ENCODE data around the gene VAV2. TPM values are rescaled to one million over a fixed set of nuclear protein-coding genes. Genes with fewer than 3 reads are reported as not detected.

The VAV2 gene
- total RNA-seq, 1 donor, result 13.4 TPM

DNA sequence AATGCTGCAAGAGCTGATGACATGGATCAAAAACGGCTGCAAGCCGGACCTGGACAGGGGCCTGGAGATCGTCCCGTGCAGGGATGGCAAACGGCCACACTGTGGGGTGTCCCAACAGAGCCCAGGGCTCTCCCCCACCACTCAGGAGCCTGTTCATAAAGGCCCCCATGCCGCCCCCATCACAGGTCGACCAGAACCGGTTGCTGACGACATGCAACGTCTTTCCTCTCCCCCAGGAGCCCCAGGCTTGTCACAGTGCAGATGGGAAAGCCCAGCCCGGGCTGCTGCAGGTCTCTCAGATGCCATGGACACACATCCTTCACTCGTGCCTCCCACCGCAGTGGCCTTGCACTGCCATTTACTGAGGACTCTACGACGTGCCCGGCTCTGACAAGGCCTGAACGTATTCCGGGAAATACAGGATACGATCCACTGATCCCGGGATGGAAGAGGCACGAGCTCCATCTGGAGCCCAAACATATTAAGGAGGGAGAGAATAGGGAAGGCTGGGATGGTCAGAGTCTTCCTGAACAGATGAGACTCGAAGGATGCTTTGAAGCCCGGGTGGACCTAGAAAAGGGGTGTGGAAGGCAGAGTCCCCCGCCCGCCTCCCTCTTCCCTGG is 177.4 kb downstream of the VAV2 start:
- no peak for DNase-seq (ENCODE audit: low read depth)
- TF ChIP-seq, protein P1, sequence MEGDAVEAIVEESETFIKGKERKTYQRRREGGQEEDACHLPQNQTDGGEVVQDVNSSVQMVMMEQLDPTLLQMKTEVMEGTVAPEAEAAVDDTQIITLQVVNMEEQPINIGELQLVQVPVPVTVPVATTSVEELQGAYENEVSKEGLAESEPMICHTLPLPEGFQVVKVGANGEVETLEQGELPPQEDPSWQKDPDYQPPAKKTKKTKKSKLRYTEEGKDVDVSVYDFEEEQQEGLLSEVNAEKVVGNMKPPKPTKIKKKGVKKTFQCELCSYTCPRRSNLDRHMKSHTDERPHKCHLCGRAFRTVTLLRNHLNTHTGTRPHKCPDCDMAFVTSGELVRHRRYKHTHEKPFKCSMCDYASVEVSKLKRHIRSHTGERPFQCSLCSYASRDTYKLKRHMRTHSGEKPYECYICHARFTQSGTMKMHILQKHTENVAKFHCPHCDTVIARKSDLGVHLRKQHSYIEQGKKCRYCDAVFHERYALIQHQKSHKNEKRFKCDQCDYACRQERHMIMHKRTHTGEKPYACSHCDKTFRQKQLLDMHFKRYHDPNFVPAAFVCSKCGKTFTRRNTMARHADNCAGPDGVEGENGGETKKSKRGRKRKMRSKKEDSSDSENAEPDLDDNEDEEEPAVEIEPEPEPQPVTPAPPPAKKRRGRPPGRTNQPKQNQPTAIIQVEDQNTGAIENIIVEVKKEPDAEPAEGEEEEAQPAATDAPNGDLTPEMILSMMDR (IDR thresholded peaks at IDR 0.05; ENCODE audit: insufficient read depth, low read depth, low read length), result no peak
- no peak overlapping the region for H3K4me3 ChIP-seq (ENCODE audit: low read depth, low read length)

- TF ChIP-seq, protein P1 (IDR thresholded peaks at IDR 0.05; ENCODE audit: insufficient read depth, low read depth, low read length), result no peak
- no peak overlapping the region for H3K4me3 ChIP-seq (ENCODE audit: low read depth, low read length)
- DNase-seq (ENCODE audit: low read depth), result peak; percentile 60
Measured at GRCh38 chr9:133813749-133814585, 178.2 kb downstream of the VAV2 start.

- no peak for DNase-seq (ENCODE audit: low read depth)
- TF ChIP-seq, protein P1 (IDR thresholded peaks at IDR 0.05; ENCODE audit: insufficient read depth, low read depth, low read length), result no peak
- no peak overlapping the region for H3K4me3 ChIP-seq (ENCODE audit: low read depth, low read length)
Measured at GRCh38 chr9:133812941-133813748, 179.0 kb downstream of the VAV2 start.

DNA sequence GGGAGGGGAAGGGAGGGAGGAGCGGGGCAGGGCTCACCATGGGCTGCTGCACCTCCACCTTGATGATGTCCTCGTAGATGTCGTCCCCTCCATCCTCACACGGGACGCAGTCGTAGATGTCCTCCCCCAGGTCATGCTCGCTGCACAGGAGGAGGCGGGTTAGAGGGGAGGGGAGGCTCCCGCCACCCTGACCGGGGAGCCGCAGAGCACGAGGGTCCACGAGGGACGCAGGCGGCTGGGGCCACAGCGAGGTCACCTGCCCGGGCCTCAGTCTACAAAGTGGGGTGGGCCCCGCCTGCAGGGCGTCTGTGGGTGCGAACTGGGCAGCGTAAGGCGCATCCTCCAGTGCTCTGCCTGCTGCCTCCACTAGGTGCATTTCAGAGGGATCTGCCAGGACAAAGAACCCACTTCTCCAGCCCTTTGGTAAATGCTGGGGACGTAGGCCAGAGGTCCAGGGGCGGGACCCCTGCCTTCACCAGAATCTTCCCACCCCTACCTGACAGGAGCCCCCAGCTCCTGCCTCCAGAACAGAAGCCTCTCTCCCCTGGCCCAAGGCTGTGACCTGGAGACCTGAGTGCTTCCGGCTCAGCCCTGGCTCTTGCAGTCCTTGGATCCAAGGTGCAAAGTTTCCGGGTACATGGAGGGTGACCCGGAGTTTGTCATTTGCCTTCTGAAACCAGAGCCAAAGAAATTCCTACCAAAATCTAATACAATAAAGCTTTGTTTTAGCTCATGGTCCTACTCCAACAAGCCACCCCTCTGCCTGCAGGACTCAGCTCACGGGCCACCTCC is 179.9 kb downstream of the VAV2 start:
- TF ChIP-seq, protein P1 (IDR thresholded peaks at IDR 0.05; ENCODE audit: insufficient read depth, low read depth, low read length), result no peak
- DNase-seq (ENCODE audit: low read depth), result no peak
- no peak overlapping the region for H3K4me3 ChIP-seq (ENCODE audit: low read depth, low read length)

DNA sequence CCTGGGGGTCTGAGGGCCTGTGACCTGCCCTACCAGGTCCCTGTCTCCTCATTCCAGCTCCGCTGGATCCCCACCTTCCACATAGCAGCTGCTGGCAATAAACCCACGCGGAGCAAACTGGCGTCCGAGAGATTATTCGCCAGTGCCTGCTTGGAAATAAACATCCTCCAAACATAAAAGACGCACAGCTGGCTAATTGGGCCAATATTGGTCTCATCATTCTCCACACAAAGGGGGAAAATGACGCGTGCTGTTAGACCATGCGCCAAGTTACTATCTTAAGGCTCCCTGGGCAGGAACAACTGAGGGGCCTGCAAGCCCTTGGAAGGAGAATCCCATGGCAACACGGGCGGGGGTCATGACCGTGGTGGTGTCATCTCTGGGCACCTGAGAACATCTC is 180.7 kb downstream of the VAV2 start:
- no peak overlapping the region for H3K4me3 ChIP-seq (ENCODE audit: low read depth, low read length)
- TF ChIP-seq, protein P1 (IDR thresholded peaks at IDR 0.05; ENCODE audit: insufficient read depth, low read depth, low read length), result no peak
- no peak for DNase-seq (ENCODE audit: low read depth)

- H3K4me3 ChIP-seq (ENCODE audit: low read depth, low read length), result no peak overlapping the region
- TF ChIP-seq, protein P1 (IDR thresholded peaks at IDR 0.05; ENCODE audit: insufficient read depth, low read depth, low read length), result no peak
- no peak for DNase-seq (ENCODE audit: low read depth)
Measured at GRCh38 chr9:133810556-133811195, 181.4 kb downstream of the VAV2 start.

All from fibroblast of villous mesenchyme (primary cell).